ENCODE measurements around the gene PCGF1.
A peak's percentile ranks its signal among the peaks of the same experiment; 100 is the strongest.

GRCh38 chr2:74553892-74554819 is 46.7 kb upstream of the PCGF1 start, which contains the start of the genes DOK1 and LOXL3:
- TF ChIP-seq POLR2AphosphoS5 (IDR thresholded peaks at IDR 0.05; ENCODE audit: low read depth, low read length) = no peak
- TF ChIP-seq TAF1 (IDR thresholded peaks at IDR 0.05; ENCODE audit: borderline replicate concordance, low read depth, low read length) = no peak
- TF ChIP-seq POLR2A (IDR thresholded peaks at IDR 0.05; ENCODE audit: low read depth, low read length) = peak; percentile 35
